DMS 273 treated with DMSO at 0.1 percent for 48 hours (cell line): ENCODE measurements around the gene SARDH.

Experiments
- DNase-seq: peaks from one replicate; lab custom pipeline; 2025; lab: John Stamatoyannopoulos, UW

The SARDH gene

GRCh38 chr9:133667759-133668450 lies 70.2 kb downstream of the SARDH start:
- DNase-seq: no peak

- DNase-seq: no peak
Observed at GRCh38 chr9:133666845-133667244, 71.3 kb downstream of the SARDH start.

- DNase-seq: no peak
Observed at GRCh38 chr9:133666387-133666786, 71.8 kb downstream of the SARDH start.

DNA sequence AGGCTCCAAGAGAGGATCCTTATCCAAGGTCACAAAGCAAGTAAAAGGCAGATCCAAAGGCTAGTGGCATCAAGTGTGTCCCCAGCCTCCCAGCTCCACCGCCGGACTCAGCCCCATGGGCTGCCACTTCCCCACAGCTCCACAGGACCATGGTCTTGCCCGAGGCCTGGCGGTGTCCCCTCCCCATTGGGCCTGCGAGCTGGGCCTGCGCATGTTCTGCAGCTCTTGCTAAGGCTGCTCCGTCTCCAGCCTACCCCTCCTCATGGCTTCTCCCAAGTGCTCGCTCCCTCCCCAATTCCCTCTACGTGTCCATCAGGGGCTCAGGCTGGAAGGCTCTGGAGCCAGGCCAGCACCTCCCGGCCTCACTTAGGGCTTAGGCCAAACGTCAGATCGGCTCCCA lies 72.6 kb downstream of the SARDH start:
- DNase-seq: no peak

DNA sequence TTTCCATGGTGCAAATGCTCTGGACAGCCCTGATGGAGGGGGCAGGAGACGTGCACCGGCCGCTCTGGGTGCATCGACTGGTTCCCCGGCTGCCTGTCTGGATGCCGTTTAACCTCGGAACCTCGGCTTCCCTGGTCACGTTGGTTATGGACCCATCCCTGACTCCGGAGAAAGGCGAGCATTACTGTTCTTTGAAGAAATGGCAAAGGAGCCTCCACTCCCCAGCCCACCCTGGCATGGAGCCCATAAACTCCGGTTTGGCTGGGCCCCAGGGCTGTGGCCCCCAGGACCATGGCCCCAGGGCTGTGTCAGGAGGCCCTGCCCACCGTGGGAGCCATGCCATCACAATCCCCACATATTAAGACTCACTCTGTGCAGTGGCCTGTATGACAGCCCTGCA lies 73.1 kb downstream of the SARDH start:
- DNase-seq: no peak

DNA sequence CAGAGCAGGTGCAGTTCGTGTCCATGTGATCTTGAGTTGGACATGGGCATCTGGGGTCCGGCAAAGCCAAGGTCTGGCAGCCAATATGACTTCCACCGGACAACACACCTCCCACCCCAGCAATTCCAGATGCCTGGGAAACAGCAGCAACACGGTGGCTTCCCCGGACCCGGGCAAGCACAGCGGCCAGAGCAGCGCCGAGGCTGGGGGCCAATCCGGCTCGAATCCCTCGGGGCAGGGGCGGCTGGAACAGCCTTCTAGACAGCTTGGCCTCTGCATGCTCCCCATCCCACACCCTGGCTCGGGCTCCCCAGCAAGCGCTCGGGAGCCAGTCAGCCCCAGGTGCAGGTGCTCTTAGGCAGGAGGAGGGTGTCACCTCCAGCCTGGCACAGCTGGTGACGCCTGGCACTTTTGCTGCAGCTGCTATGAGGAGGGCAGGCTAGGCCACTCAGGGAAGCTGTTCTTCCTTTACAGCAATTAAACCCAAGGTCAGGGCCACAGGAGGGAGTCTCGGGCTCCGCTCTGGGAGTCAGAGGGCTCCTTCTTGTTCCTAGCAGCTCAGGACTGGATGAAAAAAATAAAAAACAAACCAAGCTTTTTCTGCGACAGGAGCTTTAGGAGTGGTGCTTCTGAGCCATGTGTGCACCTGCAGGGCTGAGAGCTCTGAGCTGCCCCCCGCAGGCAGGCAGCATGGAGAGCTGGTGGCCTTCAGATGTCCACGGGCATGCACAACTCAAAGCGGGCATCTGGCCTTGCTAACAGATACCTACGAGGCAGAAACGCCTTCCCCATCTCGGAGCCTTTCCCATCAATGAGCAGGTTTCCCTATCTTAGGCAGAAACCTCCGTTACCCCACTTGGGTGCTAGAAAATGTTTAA lies 73.7 kb downstream of the SARDH start:
- DNase-seq: no peak

DNA sequence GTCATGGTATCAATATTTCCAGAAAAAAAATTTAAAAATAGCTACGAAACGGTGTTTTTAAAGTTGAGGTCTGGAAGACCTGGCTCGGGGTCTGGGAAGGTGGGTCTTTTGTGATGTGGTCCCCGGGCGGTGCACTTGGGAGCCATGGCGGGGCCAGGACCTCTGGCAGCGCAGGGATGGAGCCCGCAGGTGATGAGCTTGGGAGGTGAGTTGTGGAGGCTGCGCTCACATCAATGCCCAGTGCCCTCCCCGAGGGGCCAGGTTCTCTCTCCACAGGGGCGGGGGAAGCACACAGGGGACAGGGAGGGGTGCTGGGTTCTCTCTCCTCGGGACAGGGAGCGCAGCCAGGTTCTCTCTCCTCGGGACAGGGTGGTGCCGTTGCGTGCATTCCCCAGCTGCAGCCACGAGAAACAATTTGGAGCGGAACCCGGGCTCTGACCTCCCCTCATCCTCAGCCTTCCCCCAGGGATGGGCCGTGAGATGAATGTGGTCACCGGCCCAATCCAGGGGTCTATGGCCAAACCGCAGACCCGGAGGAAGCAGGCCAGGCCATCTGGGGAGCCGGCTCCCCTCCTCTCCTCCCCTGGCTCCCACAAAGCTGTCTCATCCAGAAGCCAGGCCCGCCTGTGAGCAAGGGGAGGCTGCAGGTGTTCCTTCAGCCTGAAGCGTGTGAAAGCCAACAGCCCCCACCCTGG lies 76.2 kb downstream of the SARDH start:
- no peak for DNase-seq

GRCh38 chr9:133659516-133659915 lies 78.6 kb downstream of the SARDH start:
- no peak for DNase-seq

DNA sequence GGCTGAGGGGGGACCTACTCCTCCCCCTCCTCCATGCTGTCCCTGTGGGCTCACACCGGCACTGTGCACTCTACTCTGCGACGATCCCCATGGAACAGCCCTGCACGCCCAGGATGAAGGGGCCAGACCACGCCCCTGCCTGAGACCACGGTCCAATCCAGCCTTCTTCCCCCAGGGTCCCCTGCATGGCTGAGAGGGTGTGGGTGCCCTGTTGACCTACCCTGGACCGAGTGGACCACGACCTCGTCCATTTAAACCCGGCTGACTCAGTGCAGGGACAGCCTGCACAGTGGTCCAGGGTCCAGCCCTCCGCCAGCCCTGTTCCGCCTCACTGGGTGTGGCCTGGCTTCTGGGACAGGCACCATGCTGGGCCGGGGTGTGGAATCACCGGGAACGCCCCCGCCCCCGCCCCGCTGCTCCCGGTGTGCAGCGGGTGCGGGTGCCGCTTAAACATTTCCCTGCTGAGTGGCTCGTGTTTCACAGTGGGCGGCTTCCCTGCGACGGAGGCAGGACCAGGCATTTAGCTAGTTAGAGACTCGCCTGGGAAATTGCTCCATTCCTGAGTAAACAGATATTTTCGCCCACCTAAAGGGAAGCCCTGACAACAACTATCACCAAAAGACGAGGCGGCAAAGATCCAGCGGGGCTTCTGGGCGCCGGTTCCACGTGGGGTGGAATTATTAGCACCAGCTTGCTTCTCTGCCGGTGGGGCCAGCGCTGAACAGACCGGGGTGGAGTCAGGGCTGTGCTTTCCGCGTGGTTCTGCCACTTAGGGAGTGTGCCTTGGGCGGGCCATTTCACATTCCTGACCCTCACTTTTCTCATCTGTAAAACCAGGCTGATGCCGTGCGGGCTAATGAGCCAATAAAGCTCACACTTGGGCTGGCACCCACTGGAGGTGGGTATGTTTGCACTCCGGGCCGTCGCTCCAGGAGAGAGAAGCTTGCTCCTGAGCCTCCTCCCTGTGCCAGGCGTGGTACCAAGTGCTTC lies 79.4 kb downstream of the SARDH start:
- DNase-seq: peak; percentile 4

GRCh38 chr9:133657120-133657661 lies 81.0 kb downstream of the SARDH start:
- DNase-seq: no peak

DNA sequence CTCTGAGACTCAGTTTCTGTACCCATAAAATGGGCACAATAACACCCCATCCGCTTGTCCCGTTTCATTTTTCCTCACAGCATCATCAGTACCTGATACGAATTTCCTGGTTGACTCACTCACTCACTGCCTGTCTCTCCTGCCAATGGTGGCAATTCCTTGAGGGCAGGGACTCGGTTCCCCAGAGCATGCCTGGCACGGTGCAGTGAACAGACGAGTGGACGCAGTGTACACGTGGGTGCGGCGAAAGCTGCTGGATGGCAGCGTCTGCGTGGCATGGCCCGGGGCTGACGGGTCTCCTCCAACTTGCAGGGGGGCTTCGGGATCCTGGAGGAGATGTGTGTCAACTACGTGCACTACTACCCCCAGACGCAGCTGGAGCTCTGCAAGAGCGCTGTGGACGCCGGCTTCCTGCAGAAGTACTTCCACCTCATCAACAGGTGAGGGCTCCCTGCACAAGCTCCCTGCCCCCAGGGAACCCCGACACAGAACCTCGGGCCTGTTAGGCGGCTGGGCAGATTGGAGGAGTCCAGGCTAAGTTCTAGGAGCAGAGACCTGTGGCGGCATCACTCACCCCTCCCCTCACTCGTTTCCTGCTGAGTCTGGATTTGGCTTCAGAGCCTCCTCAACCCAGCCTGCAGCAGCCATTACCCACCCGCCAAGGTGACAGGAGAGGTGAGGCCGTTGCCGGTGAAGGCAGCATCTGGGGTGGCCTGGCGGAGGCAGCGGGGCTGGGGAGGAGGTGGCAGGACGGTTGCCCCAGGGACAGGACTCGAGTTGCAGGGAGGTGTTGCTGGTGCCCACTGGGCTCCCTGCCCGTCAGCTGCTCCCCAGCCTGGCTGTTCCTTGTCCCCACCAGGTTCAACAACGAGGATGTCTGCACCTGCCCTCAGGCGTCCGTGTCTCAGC lies 81.7 kb downstream of the SARDH start:
- no peak for DNase-seq

DNA sequence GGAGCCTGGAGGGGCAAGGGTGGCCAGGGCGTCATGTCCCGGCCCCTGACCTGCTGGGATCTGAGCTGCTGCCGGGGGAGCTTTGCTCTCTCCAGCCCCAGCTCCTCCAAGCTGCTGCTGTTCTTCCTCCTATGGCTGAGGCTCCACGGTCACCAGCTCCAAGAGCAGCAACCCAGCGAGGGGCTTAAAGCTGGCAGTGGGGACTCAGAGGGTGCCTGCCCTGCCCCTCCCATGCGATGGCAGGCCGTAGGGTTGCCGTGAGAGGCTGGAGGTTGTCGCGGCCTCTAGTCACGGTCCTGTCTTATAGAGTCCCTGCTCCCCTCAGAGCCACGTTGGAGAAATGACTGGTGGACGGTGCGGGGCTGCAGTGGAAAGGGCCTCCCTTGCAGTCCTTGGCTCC lies 82.5 kb downstream of the SARDH start:
- no peak for DNase-seq

- DNase-seq: no peak
Observed at GRCh38 chr9:133654736-133655657, 83.2 kb downstream of the SARDH start.

DNA sequence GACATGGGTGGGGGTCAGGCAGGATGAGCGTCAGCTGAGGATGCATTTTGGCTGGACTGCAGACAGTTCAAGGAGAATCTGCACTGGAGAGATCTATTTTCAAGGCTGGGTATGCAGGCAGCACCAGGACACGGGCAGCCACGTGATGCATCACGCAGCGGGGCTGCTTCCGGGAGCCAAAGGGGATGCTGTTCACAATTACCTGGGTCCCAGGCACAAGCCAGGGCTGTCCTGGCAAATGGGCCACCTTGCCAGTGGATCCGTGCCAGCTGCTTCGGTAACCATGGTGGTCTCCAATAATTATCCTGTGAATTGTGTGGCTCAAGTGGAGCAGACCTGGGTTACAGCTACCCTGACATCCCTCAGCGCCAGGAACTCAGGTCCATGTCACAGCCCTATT lies 84.5 kb downstream of the SARDH start:
- DNase-seq: no peak

DNA sequence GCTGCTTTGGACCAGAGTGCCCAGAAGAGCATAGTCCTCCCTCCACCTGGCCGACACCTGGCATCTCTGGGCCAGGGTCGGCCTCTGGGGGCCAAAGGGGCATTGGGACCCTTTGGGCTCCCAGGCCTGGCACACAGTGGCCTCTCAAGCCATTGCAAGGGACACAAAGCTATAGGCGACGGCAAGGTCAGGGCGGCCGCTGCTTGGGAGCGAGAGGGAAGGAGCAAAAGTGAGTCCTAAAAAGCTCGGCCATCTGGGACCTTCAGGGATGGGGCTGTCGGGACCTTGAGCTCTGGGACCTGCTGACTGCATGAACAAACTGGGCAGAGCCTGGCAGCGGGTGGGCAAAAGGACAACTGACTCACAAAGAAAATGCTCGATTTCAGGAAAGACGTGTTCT lies 88.1 kb downstream of the SARDH start:
- DNase-seq: no peak

DNA sequence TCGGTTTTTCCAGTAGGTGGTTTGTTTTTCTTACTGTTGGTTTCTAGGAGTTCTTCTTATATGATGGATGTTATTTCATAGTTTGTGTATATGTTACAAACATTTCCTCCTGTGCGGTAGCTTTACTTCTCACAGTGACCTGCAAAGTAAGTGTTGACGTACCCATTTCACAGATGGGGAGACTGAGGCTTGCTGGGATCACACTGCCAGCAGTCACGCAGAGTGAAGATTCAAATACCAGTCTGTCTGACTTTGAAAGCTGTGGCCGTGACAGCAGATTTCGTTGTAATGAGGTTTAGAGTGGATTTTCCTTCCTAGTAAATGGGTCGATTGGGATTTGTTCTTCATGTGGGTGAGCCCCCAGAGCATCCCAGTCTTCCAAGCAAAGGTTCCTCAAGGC lies 89.0 kb downstream of the SARDH start:
- no peak for DNase-seq

DNA sequence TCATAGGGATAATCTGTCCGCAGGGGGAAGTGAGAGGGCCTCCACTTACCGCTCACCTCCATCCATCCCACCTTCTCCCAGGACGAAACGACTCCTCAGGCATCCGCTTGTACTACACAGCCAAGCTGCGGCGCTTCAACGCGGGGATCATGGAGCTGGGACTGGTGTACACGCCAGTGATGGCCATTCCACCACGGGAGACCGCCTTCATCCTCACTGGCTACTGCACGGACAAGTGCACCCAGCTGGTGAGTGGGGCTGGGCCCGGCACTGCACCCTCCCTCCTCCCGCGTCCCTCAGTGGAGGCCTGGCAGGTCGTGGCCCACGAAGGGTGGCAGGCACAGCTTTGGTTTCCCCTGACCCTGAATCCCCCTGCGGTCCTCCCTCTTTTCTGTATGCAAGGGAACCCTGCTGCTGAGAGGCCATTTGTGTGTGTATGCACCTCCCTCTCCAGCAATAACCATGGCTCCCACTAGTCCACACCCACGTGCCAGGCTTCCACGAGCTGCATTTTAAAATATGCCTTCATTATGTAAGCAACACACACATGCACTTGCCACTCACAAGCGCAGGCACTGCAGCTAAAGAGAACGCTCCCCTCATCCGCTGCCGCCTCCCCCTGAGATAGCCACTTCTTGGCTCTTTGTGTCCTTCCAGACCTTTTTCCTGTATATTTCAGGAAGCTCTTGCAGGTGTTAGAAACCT lies 90.2 kb downstream of the SARDH start:
- no peak for DNase-seq

DNA sequence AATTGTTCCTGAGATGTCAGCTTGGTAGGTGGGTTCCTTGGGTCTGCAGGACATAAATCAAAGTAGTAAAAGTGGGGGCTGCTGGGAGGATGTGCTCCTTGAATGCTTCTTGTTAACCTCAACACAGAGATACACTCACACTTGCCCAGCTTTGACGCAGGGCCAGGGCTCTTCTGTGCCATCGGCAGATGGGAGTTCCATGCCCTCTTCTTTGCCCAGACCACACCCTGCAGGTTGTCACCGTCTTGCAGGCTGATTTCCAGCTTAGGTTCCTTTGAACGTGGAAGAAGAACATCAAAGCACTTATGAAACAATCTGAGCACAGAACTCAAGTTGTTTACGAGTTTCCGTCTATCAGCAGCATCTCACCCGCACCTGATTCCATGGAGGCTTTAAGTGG lies 91.0 kb downstream of the SARDH start:
- DNase-seq: no peak
